Astrocyte (in vitro differentiated cells and primary cell): ENCODE data around the gene PPP3R1. TPM values are rescaled to one million over a fixed set of nuclear protein-coding genes. Genes with fewer than 3 reads are reported as not detected.

ENCODE experiments used
- DNase-seq: peaks from one replicate; pipeline ENCODE4 v3.0.0-alpha.2; 2010; ENCODE audit warnings: low read depth
- FAIRE-seq: peaks from 2 replicates; lab custom pipeline; 2011; peaks lifted over from hg19 to GRCh38; lab: Jason Lieb, UNC
- H2AFZ ChIP-seq: 2 replicates; pipeline ENCODE4 v1.6.0; 2012; ENCODE audit warnings: low read depth, low read length, inconsistent platforms
- H3K27ac ChIP-seq: 2 replicates; pipeline ENCODE4 v1.5.1; 2011; ENCODE audit warnings: low read depth, low read length, inconsistent platforms
- H3K27me3 ChIP-seq: 2 replicates; pipeline ENCODE4 v1.6.0; 2011; ENCODE audit warnings: low read length, inconsistent platforms; ENCODE audit not compliant: insufficient read depth
- H3K36me3 ChIP-seq: 2 replicates; pipeline ENCODE4 v1.5.1; 2011; ENCODE audit warnings: low read length, inconsistent platforms; ENCODE audit not compliant: insufficient read depth
- H3K4me1 ChIP-seq: 2 replicates; pipeline ENCODE4 v1.5.1; 2011; ENCODE audit warnings: low read length, inconsistent platforms; ENCODE audit not compliant: insufficient read depth
- H3K4me2 ChIP-seq: 2 replicates; pipeline ENCODE4 v1.6.0; 2012; ENCODE audit warnings: low read length, inconsistent platforms
- H3K4me3 ChIP-seq: 2 replicates; pipeline ENCODE4 v1.5.1; 2011; ENCODE audit warnings: low read depth, mild to moderate bottlenecking, low read length, inconsistent platforms; ENCODE audit not compliant: insufficient read depth
- H3K79me2 ChIP-seq: 2 replicates; pipeline ENCODE4 v1.6.0; 2012; ENCODE audit warnings: mild to moderate bottlenecking, low read length, inconsistent platforms; ENCODE audit not compliant: insufficient read depth
- H3K9ac ChIP-seq: 2 replicates; pipeline ENCODE4 v1.6.0; 2012; ENCODE audit warnings: mild to moderate bottlenecking, low read length, inconsistent platforms
- H3K9me3 ChIP-seq: 2 replicates; pipeline ENCODE4 v1.5.1; 2012; ENCODE audit warnings: low read depth, mild to moderate bottlenecking, low read length, inconsistent platforms; ENCODE audit not compliant: insufficient read depth
- H4K20me1 ChIP-seq: 2 replicates; pipeline ENCODE4 v1.6.0; 2012; ENCODE audit warnings: low read length, inconsistent platforms; ENCODE audit not compliant: insufficient read depth
- H3K27ac Mint-ChIP-seq: one replicate; pipeline ENCODE4 v1.8.0; 2021; ENCODE audit warnings: mild to moderate bottlenecking, mixed read lengths; ENCODE audit not compliant: unreplicated experiment
- H3K27me3 Mint-ChIP-seq: one replicate; pipeline ENCODE4 v1.8.0; 2021; ENCODE audit warnings: low read depth, mixed read lengths; ENCODE audit not compliant: unreplicated experiment
- H3K36me3 Mint-ChIP-seq: one replicate; pipeline ENCODE4 v1.8.0; 2021; ENCODE audit warnings: low read depth, mixed read lengths; ENCODE audit not compliant: unreplicated experiment
- H3K4me1 Mint-ChIP-seq: one replicate; pipeline ENCODE4 v1.8.0; 2021; ENCODE audit warnings: low read depth, mixed read lengths; ENCODE audit not compliant: unreplicated experiment
- H3K4me3 Mint-ChIP-seq: one replicate; pipeline ENCODE4 v1.8.0; 2021; ENCODE audit warnings: mild to moderate bottlenecking, moderate library complexity, mixed read lengths; ENCODE audit not compliant: unreplicated experiment
- H3K9me3 Mint-ChIP-seq: one replicate; pipeline ENCODE4 v1.8.0; 2021; ENCODE audit warnings: mild to moderate bottlenecking, mixed read lengths; ENCODE audit not compliant: unreplicated experiment
- EZH2 ChIP-seq: IDR thresholded peaks from 2 replicates; pipeline ENCODE4 v1.6.1; 2012; ENCODE audit warnings: mild to moderate bottlenecking, low read length, inconsistent platforms; ENCODE audit not compliant: insufficient read depth
- total RNA-seq: library from RNA; stranded (reverse); gene quantifications from 2 replicates; pipeline ENCODE4 v1.2.1, GENCODE V29; 2021
- TF ChIP-seq, protein P1 (sequence below): IDR thresholded peaks from 2 replicates; pipeline ENCODE4 v1.5.1; 2011; ENCODE audit warnings: low read depth, mild to moderate bottlenecking, inconsistent platforms, low read length, moderate library complexity; ENCODE audit not compliant: insufficient read depth

Gene PPP3R1
- total RNA-seq, 1 donor from 2014 or later, result 80.6 TPM

DNA sequence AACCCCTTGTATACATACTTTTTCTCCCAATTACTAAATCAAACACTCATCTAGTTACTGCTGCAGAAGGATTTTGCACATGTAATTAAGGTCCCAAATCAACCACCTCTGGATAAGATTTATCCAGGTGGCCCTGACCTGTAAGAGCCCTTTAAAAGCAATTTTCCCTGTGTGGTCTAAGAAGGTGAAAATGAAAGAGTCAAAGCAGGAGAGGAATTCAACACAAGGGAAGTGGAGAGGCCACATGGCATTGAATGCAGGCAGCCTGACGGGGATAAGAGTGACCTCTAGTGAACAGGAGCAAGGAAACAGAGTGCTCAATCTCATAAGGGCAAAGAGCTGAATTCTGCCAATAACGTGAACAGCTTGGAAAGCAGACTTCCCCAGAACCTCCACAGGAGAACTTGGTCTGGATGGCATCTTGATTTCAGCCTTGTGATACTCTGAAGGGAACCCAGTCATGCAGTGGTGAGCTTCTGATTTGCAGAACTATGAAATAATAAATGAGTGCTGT lies 27.2 kb downstream of the PPP3R1 start:
- Histone ChIP-seq H3K27ac (no peak overlapping the region), H3K4me3 (no peak overlapping the region), H3K9ac (no peak overlapping the region), H2AFZ (no peak overlapping the region), H4K20me1 (peaks cover 81% of the 10 kb centered on the region), H3K36me3 (no peaks in the 10 kb centered on the region), H3K9me3 (no peaks in the 10 kb centered on the region), H3K4me2 (no peak overlapping the region), H3K79me2 (peaks cover 100% of the 10 kb centered on the region), H3K4me1 (peaks cover under 1% of the 10 kb centered on the region), H3K27me3 (no peaks in the 10 kb centered on the region)
- Mint-ChIP-seq H3K9me3 (no peaks in the 10 kb centered on the region), H3K27me3 (no peaks in the 10 kb centered on the region), H3K27ac (peak overlapping the region; percentile 81), H3K36me3 (no peaks in the 10 kb centered on the region), H3K4me3 (no peak overlapping the region), H3K4me1 (peaks cover 39% of the 10 kb centered on the region)
- DNase-seq, result no peak
- TF ChIP-seq, protein P1, sequence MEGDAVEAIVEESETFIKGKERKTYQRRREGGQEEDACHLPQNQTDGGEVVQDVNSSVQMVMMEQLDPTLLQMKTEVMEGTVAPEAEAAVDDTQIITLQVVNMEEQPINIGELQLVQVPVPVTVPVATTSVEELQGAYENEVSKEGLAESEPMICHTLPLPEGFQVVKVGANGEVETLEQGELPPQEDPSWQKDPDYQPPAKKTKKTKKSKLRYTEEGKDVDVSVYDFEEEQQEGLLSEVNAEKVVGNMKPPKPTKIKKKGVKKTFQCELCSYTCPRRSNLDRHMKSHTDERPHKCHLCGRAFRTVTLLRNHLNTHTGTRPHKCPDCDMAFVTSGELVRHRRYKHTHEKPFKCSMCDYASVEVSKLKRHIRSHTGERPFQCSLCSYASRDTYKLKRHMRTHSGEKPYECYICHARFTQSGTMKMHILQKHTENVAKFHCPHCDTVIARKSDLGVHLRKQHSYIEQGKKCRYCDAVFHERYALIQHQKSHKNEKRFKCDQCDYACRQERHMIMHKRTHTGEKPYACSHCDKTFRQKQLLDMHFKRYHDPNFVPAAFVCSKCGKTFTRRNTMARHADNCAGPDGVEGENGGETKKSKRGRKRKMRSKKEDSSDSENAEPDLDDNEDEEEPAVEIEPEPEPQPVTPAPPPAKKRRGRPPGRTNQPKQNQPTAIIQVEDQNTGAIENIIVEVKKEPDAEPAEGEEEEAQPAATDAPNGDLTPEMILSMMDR, result no peak
- TF ChIP-seq EZH2, result no peak
- no peak for FAIRE-seq

DNA sequence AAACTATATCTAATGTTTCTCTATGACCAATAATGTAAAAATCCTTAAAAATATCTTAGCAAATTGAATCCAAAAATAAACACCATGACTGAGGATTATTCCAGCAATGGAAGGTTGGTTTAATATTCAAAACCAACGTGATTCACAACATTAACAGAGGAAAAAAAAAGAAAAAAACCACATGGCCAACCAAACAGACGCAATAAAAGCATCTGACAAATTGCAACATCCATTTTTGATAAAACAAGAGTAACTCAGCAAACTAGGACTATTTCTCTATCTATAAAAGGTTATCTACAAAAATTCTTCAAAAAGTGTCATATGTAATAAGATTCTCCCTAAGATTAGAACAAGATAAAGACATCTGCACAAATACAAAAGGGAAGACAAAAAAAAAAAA lies 28.9 kb downstream of the PPP3R1 start:
- H3K4me1 Mint-ChIP-seq, result peaks cover 32% of the 10 kb centered on the region

DNA sequence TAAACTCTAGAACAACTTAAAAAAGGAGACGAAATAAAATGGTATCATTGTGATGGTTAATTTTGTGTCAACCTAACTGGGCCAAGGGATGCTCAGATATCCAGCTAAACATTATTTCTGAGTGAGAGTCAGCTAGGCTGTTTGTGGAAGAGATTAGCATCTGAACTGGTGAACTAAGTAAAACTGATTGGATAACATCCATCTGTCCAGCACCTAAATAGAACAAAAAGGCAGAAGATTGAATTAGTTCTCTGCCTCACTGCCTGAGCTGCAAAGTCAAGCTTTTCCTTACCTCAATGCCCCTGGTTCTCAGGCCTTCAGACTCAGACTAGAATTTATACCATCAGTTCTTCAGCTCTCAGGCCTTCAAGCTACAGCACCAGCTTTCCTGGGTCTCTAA lies 30.0 kb downstream of the PPP3R1 start:
- Mint-ChIP-seq H3K27me3 (no peaks in the 10 kb centered on the region), H3K27ac (no peak overlapping the region), H3K4me3 (no peak overlapping the region), H3K9me3 (no peaks in the 10 kb centered on the region), H3K36me3 (peaks cover 2% of the 10 kb centered on the region), H3K4me1 (peaks cover 29% of the 10 kb centered on the region)
- no peak overlapping the region for H3K27ac ChIP-seq
- no peaks in the 10 kb centered on the region for H3K4me1 ChIP-seq
- no peaks in the 10 kb centered on the region for H3K36me3 ChIP-seq
- H3K9me3 ChIP-seq, result no peaks in the 10 kb centered on the region
- DNase-seq (no peak), FAIRE-seq (no peak)
- TF ChIP-seq EZH2, result no peak
- TF ChIP-seq, protein P1, result no peak
- no peaks in the 10 kb centered on the region for H3K27me3 ChIP-seq
- no peak overlapping the region for H3K4me3 ChIP-seq
- no peak overlapping the region for H3K9ac ChIP-seq
- H2AFZ ChIP-seq, result no peak overlapping the region
- H4K20me1 ChIP-seq, result peaks cover 85% of the 10 kb centered on the region
- peaks cover 100% of the 10 kb centered on the region for H3K79me2 ChIP-seq
- H3K4me2 ChIP-seq, result no peak overlapping the region

More for the DNA sequence above, 28.9 kb downstream of the PPP3R1 start:
- no peaks in the 10 kb centered on the region for H3K27me3 Mint-ChIP-seq
- DNase-seq, result no peak
- no peak for FAIRE-seq
- Histone ChIP-seq H3K27me3 (no peaks in the 10 kb centered on the region), H3K4me1 (no peaks in the 10 kb centered on the region), H3K4me3 (no peak overlapping the region), H3K9me3 (no peaks in the 10 kb centered on the region), H3K36me3 (no peaks in the 10 kb centered on the region), H3K4me2 (no peak overlapping the region), H3K9ac (no peak overlapping the region), H4K20me1 (peaks cover 81% of the 10 kb centered on the region), H2AFZ (no peak overlapping the region), H3K27ac (no peak overlapping the region), H3K79me2 (peaks cover 100% of the 10 kb centered on the region)
- peaks cover 2% of the 10 kb centered on the region for H3K36me3 Mint-ChIP-seq
- TF ChIP-seq, protein P1, result no peak
- no peak for TF ChIP-seq EZH2
- H3K27ac Mint-ChIP-seq, result no peak overlapping the region
- no peak overlapping the region for H3K4me3 Mint-ChIP-seq
- H3K9me3 Mint-ChIP-seq, result no peaks in the 10 kb centered on the region
